ENCODE data around the gene GIPR.
"Not testable (repeated sequence)": the region's sequence is repeated elsewhere in the genome, so short reads cannot be mapped to it uniquely, and the experiment has no call there.

Gene GIPR

DNA sequence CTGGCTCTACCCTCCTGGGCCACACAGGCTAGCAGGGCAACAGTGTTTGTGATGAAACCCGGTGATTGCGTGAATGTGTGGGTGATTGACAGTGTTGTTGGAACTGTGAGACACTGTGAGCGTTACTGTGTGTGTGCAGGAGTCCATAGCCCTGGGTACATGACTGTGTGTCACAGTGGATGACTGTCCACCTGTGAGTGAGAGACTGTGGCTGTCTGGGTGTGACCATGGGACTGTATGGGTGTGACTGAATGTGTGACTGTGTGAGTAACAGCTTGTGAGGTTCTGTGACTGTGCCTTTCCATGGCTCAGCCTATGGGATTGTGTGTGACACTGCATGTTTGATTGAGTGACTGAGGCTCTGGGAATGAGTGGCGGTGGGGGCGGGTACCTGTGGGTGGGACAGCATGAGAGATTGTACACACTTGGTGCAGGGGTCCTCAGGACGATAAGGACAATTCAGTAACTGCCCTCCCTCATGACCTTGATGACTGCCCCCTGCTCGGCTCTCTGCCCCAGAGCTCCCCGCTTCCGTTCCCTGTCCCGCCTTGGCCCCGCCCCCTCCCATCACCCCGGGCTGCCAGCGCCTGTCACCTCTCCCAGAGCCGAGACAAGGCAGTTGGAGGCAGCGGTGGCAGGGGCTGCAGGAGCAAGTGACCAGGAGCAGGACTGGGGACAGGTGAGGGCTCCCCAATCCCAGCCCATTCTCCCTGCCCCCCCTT, at the start of gene GIPR:
TSS of gene GIPR (plus strand) at position 602 of the 722 bp plus-strand sequence. CDS start 1,300 bp downstream, outside the sequence.
- no peak for FAIRE-seq

- no peak for FAIRE-seq
These were observed 46.6 kb upstream of the GIPR start for GRCh38 chr19:45621389-45621788.

- no peak for FAIRE-seq
These were observed 46.0 kb upstream of the GIPR start for GRCh38 chr19:45621976-45622503.

DNA sequence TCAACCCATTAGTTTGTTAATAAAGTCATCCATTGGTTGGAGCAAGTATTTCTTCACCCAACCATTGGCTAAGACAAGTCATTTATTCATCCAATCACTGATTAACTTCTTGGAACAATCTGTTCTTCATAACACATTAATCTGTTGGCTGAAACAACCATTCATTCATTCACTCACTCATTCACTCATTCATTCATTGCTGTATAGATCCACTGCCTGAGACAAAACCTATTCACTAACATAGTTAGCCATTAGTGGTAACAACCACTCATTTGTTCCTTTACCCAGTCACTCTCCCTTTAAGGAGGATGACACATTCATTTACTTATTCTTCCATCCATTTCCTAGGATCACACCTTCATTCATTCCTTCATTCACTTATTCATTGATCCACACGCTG, 44.0 kb upstream of the GIPR start:
- no peak for FAIRE-seq

DNA sequence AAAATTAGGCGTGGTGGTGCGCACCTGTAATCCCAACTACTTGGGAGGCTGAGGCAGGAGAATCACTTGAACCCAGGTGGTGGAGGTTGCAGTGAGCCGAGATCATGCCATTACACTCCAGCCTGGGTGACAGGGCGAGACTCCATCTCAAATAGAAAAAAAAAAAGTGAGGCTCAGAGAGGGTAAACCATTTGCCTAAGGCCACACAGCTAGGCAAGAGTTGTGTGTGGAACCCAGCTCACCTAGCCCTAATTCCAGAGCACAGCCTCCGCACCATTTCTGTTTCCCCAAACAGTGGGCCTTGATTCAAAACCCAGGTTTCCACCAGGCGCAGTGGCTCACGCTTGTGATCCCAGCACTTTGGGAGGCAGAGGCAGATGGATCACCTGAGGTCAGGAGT, 39.8 kb upstream of the GIPR start:
- not testable (repeated sequence) for FAIRE-seq

DNA sequence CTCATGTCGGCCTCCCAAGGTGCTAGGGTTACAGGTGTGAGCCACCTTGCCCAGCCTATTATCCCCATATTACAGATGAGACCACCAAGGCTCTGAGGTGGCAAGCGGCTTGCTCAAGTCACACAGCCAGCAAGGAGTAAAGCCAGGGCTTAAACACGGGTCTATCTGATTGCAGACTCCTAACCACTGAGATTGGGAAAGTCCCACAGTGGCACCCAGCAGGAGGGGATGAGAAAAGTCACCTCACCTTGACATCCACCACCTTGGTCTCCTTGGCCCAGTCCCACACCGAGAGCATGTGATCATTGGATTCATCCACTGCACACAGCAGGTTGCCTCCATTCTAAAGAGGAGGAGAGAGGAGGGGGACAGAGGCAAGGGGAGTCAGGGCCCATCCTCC, 38.3 kb upstream of the GIPR start:
- FAIRE-seq: no peak

DNA sequence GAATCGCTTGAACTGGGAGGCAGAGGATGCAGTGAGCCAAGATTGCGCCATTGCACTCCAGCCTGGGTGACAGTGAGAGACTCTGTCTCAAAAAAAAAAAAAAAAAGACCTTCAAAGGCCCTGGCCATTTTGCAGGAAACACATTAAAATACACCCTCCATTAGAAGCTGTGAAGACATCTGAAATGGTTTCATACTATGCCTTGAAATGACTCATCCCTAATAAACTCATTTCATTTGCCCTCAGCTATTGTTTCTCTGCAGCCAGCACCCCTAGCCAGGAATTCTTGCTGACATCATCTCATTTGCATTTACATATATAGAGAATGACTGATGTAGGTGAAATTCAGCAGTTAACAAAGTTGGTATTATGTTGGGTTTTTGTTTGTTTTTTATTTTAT, 37.6 kb upstream of the GIPR start:
- no peak for FAIRE-seq

DNA sequence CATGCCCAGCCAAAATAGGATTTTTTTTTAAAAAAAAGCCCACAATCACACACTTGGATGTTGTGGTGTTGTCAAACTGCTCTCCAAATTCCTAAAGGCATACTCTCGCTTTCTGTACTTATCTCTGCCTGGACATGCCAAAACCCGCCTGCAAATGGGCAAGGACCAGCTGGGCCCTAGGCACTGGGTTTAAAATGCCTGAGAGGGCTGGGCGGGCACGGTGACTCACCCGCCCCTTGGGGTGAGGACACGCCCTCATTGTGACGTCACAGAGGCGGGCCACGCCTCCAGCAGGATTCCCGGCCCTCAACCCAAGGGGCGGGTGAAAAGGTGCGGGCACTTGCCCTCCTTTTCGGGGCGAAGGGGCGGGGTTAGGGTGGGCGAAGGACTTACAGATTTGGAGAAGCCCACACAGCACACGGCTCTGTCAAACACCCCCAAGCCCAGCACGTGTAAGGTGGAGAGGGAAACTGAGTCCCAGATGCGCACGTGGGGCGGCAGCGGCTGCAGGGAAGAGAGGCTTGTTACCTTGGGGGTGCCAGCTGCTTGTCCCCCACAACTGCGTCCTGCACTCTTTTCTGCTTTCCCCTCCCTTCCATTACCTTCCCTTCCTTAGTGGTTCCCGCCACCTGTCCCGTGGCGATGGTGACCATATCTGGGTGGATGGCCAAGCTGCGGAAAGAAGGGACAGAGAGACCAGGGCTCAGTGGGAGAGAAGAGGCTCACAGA, 35.4 kb upstream of the GIPR start:
- no peak for FAIRE-seq

DNA sequence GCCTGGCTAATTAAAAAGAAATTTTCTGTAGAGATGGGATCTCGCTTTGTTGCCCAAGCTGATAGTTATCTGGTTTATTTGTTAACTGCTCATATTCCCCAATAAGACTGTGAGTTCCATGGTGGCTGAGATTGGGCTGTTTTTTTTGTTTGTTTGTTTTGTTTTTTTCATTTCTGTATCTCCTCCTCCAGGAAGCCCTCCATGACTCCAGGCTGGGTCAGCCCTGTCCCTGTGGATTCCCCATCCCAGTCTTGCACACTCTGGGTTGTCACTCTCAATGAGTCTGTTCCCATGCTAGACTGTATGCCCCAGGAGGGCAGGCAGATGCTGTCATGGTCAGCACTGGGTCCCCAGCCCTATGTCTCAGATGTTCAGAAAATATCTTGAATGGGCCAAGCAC, 31.7 kb upstream of the GIPR start:
- no peak for FAIRE-seq

GRCh38 chr19:45636902-45637301, 31.1 kb upstream of the GIPR start:
- no peak for FAIRE-seq

DNA sequence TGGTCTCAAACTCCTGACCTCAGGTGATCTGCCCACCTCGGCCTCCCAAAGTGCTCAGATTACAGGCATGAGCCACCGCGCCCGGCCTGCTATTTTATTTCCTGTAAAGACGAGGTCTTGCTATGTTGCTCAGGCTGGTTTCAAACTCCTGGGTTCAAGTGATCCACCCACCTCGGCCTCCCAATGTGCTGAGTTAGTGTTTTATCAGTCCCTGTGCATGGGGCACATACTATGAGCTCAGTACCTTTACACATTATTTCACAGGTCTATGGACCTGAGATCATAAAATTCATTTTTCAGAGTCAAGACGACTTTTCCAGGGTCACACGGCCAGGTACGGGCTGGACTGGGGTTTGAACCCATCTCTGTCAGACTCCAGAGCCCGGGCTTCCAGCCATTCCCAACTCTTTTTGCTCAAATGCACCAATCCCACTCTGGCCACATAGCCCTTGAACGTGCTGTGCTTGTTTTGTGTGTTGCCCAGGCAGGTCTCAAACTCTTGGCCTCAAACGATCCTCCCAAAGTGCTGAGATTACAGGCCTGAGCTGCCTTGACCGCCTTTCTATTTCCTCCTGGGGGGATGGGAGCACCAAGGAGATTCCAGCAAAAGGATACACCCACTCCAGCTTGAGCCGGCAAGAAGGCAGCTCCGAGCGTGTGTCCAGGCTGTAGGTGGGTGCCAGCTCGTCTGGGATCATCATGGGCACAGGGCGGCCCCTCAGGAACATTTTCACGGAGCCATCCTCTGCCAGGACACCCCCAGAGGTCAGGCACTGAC, 29.9 kb upstream of the GIPR start:
- FAIRE-seq: no peak

DNA sequence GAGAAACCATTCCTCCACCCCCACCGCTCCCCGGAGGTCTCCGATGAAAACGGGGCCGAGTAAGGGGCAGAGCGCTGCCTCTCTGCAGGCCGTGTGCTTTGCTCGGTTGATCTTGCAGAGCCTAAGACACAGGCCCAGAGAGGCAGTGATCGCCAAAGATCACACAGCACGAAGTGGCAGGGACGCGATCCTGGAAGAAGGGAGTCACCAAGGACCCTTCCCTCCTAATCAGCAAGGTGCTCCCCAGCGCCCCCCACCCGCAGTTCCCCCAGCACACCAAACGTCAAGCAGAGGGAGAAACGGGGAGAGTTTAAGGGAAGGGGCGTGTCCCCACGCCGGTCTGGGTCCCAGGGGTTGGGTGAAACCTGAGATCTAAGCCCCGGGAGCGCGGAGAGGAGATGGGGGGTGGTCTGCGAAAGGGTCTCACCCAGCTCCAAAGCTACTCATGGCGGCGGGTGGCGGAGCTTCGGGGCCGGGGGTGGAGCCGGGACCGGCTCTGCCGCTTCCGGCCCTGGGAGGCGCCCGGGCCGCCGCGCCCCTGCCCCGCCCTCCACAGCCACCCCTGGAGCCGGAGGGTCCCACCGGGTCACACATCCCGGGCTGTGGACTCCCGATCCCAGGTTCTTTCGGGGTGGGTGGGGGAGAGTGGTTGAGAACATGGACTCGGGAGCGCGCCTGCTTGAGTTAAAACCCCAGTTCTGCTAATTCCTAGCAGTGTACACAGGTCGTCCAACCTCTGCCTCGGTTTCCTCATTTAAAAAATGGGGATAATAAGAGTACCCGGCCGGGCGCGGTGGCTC, 28.9 kb upstream of the GIPR start, which contains the start of gene EML2:
TSS of gene EML2 (minus strand) at position 468 of the 800 bp plus-strand sequence. CDS start at position 447, 21 bp downstream.
- no peak for FAIRE-seq

DNA sequence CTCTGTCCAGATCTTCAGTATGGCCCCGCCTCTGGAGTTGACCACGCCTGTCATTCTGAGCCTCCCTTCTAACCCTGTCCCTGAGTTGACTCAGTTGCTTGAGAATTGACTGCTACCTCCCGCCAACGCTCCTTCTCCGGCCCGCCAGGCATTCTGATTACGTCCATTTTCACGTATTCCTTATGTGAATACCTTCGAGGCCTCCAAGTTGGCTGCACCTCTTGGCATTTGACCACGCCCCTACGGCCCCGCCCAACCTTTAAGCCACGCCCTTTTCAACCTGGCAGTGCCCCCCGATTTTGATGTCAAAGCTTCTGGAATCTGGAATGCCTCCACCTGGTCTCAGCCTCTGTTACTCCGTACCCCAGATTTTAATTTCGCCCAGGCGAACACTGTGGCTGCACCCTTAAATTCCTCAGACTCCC, 27.2 kb upstream of the GIPR start:
- no peak for FAIRE-seq

DNA sequence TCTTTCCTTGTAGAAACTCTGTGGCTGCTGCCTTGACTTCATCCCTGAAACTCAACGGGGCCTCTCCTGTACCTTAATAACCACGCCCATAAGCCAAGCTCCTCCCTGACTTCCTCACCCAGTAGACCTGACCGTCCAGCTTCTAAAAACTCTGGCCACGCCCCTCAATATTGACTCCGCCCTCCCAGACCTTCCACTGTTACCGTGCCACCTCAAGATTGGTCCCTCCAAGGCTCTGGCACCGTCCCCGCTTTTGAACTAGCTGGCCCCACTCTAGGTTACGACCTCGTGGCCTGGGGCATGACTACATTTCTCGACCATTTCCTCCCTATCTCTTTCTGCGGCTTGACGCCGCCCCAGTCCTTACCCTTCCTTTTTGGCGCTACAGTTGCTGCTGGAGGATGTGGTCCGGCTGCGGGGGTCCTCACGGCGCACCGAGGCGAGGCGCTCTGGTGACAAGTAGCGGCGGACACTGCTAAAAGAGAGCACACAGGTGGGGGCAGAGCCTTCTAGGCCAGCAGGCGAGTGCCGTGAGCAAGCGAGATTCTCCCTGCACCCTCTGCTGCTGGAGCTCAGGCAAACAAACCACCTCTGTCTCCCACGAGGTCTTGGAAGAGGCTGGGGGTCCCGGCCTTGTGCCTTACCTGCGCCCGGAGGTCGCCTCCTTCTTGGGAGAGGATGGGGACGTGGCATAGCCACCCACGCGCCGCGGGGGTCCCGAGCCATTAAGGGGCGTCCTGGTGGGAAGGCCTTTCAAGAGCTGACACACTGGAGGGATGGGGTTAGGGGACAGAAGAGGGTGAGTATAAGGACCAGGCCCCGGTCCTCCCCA, 26.5 kb upstream of the GIPR start:
- FAIRE-seq: no peak

GRCh38 chr19:45643024-45643926, 24.7 kb upstream of the GIPR start:
- peak; percentile 46 for FAIRE-seq

- FAIRE-seq: no peak
These were observed 23.9 kb upstream of the GIPR start for GRCh38 chr19:45643927-45644771.

- FAIRE-seq: no peak
These were observed 22.9 kb upstream of the GIPR start for GRCh38 chr19:45645068-45645630.

DNA sequence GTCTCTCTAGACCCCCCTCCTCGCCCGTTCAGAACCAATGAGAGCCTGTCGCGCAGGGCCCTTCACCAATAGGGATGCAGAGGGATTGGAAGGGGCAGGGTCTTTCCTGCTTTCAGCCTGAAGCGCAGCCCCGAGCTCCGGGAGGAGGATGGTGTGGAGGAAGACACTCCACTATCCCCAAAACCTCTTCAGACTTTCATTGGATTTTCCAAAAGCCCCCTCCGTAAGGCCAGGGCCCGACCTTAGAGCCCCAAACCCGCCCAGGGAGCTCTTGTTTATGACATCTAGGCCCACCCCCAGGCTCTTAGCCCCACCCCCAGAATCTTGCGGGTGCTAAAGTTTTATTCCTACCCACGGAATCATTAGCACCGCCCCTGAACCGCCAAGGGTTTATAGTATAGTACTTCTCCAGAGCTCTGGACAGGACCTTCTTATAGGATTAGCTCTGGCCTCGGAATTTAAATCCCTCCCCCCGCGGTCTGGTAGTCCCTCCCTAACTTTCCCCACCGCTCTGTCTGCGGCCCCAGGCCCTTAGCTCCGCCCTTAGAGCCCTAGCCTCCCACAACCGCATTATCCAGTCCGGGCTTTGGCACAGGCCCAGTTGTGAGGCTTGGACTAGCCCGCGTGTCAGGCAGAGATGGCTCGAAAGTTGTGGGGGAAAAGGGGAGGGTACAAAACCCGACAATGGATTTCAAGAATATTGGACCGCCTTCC, 22.2 kb upstream of the GIPR start:
- FAIRE-seq: no peak
